Measurements from ENCODE around the gene NAV2.

NAV2 gene

DNA sequence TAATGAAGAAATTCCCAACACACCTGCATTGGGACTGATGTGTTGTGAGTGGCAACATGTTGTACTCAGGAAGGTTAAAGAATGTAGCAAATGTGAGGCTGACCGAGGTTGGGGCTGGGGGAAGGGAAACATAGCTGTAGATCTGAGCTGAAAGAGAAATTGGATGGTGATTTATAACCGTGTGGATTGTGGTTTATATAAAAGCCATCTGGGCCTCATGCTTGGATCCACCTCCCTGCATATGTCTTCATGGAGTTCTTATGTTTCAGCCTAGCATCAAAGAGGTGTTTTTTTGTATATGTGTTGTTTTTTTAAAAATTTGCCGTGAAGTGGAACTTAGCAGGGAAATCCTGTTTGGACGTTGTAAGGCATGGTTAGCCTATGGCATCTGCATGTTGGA lies 141.3 kb downstream of the NAV2 start:
- no peak for TF ChIP-seq ZNF274 (IDR thresholded peaks at IDR 0.05; ENCODE audit: low read depth, low read length)
- no peak overlapping the region for H3K4me3 ChIP-seq (ENCODE audit: low read length)

DNA sequence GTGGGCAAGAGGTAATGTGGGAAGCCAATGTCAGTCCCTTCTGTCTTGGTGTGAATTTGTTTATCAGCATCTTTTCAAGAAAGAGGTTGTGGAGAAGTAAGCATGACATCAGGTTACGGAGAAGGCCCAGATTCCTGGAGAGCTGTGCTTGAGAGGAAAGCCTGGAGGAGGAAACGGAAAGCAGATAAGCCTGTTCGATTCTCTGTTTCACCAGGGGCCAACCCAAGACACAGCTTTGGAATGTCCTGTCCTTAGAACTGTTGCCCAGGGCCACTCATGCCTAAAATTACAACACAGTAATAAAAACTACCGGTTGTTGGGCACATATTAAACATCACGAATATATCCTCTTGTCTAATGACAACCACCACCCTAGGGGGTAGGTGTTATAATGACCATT lies 148.5 kb downstream of the NAV2 start:
- TF ChIP-seq ZNF274 (IDR thresholded peaks at IDR 0.05; ENCODE audit: low read depth, low read length): no peak

DNA sequence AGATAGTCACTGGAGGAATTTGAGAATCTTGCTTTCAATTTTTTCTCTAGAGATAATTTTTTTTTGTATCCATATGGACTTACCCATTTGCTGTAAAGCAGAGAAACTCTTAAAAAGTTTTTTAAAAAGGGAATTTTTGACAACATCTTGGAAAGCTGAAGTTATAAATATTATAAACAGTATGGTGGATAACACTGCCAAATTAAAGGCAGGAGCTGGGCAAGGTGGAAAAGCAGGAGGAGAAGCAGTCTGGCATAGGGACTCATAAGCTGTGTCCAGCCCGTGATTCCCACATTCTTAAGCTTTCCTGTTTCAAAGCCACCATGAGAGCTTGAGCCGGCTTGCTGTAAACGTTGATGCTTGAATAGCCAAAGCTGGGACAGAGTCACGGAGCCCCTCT lies 149.5 kb downstream of the NAV2 start:
- no peak for TF ChIP-seq ZNF274 (IDR thresholded peaks at IDR 0.05; ENCODE audit: low read depth, low read length)
- no peak overlapping the region for H3K4me3 ChIP-seq (ENCODE audit: low read length)

More for the DNA sequence above, 148.5 kb downstream of the NAV2 start:
- H3K4me3 ChIP-seq (ENCODE audit: low read length): no peak overlapping the region

DNA sequence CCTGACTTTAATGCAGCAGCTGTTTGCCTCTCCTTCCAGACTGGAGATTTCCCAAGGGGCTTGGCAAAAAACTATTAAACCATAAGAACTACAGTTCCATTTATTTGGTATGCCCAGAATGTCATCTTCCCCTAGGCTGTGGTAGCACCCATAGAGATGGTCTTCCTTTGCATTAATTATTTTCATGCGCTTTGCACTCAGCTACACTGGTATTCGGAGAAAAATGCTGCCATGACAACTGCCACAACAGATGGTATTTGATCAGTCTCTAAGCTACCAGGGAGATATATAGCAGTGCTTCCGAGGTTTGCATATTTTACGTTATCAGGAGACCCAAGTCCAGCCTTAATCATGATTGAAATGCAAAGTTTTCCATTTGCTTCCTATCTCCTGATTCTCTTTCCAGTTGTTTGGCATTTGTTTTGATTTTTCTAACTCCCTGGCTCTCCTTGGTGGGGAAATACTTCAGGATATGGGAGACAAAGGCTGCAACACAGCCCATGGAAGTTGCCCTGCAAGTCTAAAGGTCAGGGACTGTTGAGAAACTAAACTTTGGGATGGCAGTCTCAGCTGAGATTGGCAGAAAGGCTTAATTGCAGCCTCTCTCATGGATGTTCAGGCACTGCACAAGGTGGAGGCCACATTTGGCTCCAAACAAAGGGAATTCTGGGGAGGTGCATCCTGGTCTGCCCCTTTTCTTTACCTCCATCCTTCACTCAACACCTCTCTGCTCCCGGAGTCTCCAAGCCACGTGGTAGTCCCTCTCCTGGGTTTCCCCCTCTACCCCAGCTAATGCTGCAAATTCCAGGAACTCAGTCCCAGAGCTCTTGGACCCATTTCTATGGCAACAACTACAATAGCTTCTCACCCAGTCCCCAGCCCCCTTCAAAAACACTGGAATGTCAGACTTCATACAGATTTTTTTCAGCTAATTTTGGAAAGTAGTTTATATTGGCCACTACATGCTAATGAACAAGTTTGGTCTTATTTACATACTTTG lies 151.8 kb downstream of the NAV2 start:
- TF ChIP-seq ZNF274 (IDR thresholded peaks at IDR 0.05; ENCODE audit: low read depth, low read length): no peak
- H3K4me3 ChIP-seq (ENCODE audit: low read length): no peak overlapping the region

DNA sequence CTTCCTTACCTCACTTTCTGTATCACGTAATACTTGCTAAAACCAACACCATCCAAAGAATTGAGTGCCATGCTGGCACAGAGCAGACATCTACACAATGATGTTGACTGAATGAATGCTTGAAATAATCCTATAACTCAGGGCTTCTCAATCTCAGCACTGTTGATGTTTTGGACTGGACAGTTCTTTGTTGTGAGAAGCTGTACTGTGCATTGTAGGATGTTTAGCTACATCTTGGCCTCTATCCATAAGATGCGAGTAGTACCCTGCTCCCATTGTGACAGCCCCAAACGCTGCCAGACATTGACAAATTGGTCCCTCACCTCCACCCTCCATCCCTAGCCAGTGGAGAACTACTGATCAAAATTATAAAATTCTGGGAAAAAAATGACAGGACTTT lies 153.4 kb downstream of the NAV2 start:
- no peak for TF ChIP-seq ZNF274 (IDR thresholded peaks at IDR 0.05; ENCODE audit: low read depth, low read length)
- no peak overlapping the region for H3K4me3 ChIP-seq (ENCODE audit: low read length)

DNA sequence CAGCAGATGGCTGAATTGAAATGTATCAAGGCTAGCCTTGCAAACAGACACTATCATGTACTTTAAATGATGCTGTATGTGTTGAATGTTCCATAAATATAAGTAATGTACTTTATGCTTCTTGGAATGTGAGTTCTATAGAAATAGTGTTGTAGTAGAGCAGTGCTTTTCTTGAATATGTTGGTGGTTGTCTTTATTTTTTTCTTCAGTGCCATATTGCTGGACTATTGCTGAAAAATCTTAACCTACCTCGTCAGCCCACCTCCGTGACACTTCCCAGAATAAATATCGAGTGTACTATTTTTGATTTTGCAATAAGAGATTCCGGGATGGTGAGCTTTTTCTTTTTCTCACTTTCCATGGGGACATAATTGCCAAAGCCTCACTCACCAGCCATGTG lies 153.9 kb downstream of the NAV2 start:
- H3K4me3 ChIP-seq (ENCODE audit: low read length): no peak overlapping the region
- no peak for TF ChIP-seq ZNF274 (IDR thresholded peaks at IDR 0.05; ENCODE audit: low read depth, low read length)

DNA sequence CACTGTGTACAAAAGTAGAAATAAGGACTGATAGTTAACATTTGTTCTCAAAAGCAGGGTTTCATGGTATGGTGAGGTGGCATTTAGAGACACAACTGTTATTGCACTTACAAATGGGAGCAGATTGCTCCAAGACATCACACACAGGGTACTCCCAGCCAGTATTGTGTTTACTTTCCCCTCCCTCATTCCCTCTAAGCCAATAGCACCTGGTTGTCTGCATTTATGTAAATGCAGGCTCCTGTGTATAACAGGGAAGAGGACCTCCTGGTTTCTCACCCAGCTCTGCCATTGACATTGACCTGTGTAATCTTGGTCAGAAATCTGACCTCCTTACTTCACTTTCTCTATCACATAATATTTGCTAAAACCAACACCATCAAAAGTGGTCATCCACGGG lies 154.4 kb downstream of the NAV2 start:
- TF ChIP-seq ZNF274 (IDR thresholded peaks at IDR 0.05; ENCODE audit: low read depth, low read length): no peak
- H3K4me3 ChIP-seq (ENCODE audit: low read length): no peak overlapping the region

DNA sequence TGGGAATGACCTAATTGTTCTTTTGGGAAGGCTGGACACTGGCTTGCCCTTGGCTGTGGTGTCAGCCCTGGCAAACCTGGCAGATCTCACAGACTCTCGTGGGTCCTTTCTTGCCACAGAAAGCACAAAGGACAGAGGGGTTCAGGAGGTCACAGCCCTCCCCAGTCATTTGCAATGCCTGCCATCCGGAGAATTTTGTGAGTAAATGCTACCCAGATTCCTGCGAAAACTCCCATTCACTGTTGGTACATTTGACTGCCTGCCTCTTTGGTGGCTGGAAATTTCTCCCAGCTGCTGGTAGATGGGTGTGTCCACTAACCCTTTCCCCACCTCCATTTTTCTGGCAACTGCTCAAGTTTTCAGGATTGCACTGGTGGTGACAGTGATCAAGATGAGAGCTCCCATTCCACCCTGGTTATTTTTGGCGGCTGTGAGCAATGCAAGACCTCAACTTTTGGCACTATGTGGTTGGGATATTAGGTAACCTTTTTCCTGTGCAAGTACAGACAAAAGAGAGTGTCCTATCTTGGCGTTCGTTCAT lies 155.7 kb downstream of the NAV2 start:
- H3K4me3 ChIP-seq (ENCODE audit: low read length): no peak overlapping the region
- no peak for TF ChIP-seq ZNF274 (IDR thresholded peaks at IDR 0.05; ENCODE audit: low read depth, low read length)

DNA sequence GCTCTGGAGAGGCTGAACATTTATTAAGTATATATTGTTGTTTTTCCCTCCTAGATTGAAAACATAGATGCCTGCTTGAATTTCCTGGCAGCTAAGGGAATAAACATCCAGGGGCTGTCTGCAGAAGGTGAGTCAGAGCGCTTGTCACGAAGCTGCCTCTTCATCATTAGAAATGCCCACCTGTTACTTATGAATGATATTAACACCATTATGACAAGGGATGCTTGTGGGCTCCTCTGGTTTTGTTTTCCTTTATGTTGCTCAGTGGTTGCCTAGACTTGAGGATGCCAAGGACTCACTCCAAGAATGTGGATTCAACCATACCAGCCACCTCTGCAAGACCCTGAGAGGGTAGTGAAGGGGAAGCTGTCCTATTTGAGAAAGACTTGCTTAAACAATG lies 156.2 kb downstream of the NAV2 start:
- H3K4me3 ChIP-seq (ENCODE audit: low read length): no peak overlapping the region
- no peak for TF ChIP-seq ZNF274 (IDR thresholded peaks at IDR 0.05; ENCODE audit: low read depth, low read length)

DNA sequence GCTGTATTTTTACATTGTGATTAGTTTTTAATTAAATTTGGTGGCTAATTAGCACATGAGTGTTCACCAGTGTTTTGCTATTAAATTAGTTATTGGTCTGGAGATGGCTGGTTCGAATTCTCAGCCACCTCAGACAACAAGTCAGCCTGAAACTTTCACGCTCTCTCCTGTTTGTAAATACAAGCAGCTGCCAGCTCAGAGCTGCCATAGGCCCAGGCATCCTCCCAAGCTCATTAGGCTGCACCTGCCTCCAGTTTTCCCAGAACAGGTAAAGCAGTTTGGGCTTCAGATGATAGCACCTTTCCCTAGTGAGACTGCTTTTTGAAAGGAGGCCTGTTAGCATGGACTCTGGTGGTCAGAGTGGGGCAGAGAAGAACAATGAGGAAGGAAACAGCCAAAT lies 156.8 kb downstream of the NAV2 start:
- TF ChIP-seq ZNF274 (IDR thresholded peaks at IDR 0.05; ENCODE audit: low read depth, low read length): no peak
- no peak overlapping the region for H3K4me3 ChIP-seq (ENCODE audit: low read length)

DNA sequence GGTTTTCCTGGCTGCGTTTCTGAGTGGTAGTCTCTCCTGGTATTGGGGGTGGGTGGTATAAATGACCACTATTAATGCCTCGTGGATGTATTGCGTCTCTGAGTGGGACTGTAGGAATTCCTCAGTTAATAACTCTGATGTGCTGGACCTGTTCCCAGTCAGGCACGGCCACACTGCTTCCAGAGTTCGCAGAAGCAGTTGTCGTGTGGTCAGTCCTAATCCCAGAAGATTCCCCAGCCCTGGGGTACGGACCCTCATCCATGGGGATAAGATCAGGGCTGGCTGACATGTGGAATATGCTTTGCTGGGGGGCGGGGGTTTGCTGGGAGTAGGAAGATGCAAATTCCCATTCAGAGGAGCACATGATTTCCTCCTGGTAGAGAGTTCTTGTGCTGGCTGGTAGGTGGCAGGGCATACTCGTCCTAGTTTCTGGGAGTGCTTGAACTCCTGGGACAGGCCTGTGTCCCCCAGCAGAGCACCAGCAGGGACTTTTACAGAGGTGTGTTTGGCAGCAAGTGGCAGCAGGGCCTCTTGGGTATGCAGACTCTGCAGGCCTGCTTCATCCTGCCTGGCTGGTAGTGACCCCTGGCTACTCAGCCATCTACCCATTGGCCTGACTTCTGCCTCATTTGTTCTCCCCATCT lies 157.4 kb downstream of the NAV2 start:
- no peak overlapping the region for H3K4me3 ChIP-seq (ENCODE audit: low read length)
- TF ChIP-seq ZNF274 (IDR thresholded peaks at IDR 0.05; ENCODE audit: low read depth, low read length): no peak

DNA sequence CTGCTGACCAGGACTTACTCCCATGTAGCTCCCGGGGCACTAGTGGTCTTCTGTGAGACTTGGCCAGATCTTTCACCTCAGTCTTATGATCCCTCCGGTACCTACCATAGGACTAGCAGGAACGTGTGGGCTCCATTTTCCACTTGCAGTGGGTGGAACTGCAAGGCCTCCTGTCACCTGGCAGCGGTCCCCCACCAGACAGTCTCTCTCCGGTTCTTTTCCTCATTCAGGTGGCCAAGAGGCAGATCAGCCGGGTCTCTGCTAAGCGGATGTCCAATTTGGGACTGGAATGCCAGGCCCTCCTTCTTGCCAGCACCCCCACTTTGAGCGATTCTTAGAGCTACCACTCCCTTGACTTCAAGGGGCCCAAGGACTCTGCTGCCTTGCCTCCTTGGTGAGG lies 158.9 kb downstream of the NAV2 start:
- no peak for TF ChIP-seq ZNF274 (IDR thresholded peaks at IDR 0.05; ENCODE audit: low read depth, low read length)
- H3K4me3 ChIP-seq (ENCODE audit: low read length): no peak overlapping the region

DNA sequence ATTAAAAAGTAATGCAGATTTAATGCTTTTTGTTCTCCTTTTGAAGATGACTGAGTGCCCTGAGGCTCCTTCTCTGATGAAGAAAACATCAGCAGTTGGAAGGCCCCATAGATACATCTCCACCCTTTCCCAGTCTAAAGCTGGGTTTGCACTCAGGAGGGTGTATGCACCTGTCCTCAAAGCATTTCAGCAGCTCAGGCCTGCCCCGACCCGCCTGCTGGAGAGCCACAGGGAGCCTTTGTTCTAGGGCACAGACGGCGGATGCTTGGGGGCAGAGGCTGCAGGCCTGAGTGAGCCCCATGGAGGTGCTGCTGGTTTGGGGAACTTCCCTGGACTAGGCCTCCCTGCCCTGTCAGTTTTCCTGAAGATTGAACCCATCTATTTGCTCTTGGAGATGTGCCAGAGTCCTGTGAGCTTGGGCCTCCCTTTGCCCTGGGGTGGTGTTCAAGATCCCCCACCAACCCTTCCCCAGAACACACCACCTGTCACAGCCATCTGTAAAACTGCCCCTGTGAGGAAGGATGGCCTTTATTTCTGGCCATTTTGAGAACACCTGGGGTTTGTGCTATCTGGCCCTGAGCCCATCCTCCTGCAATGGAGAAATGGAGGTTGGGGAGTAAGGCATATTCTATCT lies 160.0 kb downstream of the NAV2 start:
- no peak for TF ChIP-seq ZNF274 (IDR thresholded peaks at IDR 0.05; ENCODE audit: low read depth, low read length)

DNA sequence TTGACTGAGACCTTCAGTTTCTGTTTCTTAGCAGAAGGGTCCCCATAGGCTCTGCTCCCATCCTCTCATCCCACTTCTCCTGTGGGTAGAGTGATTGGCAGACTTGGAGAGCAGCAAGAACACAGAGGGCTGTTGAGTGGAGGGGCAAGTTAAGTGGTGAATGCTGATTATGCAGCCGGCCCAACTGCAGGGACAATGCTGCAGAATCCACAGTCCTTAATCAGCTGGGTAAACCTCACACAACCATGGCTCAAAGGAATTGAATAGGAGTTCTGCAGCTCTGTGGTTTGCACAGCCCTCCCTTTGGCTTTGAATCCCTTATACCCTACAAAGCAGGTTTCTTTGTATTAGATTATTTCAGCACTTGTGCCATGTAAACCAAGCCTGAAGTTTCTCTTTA lies 161.1 kb downstream of the NAV2 start:
- no peak for TF ChIP-seq ZNF274 (IDR thresholded peaks at IDR 0.05; ENCODE audit: low read depth, low read length)
- no peak overlapping the region for H3K4me3 ChIP-seq (ENCODE audit: low read length)

More for the DNA sequence above, 160.0 kb downstream of the NAV2 start:
- no peak overlapping the region for H3K4me3 ChIP-seq (ENCODE audit: low read length)
